MM.1S (cell line): ENCODE results near the gene NUDT1.

ENCODE experiments used
- DNase-seq: peaks from one replicate; pipeline ENCODE4 v3.0.0-alpha.2; 2015
- H2AFZ ChIP-seq: fragments of 300-600 bp; sonication (generic); 2 replicates; pipeline ENCODE4 v1.6.0; 2016; ENCODE audit warnings: antibody characterized with exemption, low read length
- H3F3A ChIP-seq: fragments of 300-600 bp; sonication (generic); 2 replicates; pipeline ENCODE4 v1.6.1; 2016; ENCODE audit warnings: mild to moderate bottlenecking, antibody characterized with exemption, low read length, moderate library complexity, mixed read lengths; ENCODE audit not compliant: insufficient read depth
- H3K27ac ChIP-seq: fragments of 300-600 bp; sonication (generic); 2 replicates; pipeline ENCODE4 v1.5.1; 2016; ENCODE audit warnings: mild to moderate bottlenecking, low read length
- H3K27me3 ChIP-seq: fragments of 300-600 bp; sonication (generic); replicated peaks from 2 replicates; pipeline ENCODE4 v1.6.0; 2016; ENCODE audit warnings: low read length; ENCODE audit not compliant: insufficient read depth
- H3K36me3 ChIP-seq: fragments of 300-600 bp; sonication (generic); replicated peaks from 2 replicates; pipeline ENCODE4 v1.6.1; 2016; ENCODE audit warnings: mild to moderate bottlenecking, low read length, mixed read lengths; ENCODE audit not compliant: insufficient read depth
- H3K4me1 ChIP-seq: fragments of 300-600 bp; sonication (generic); 2 replicates; pipeline ENCODE4 v1.6.1; 2016; ENCODE audit warnings: low read length, mixed read lengths
- H3K4me2 ChIP-seq: fragments of 300-600 bp; sonication (generic); 2 replicates; pipeline ENCODE4 v1.6.0; 2016; ENCODE audit warnings: low read depth, low read length
- H3K4me3 ChIP-seq: fragments of 300-600 bp; sonication (generic); 2 replicates; pipeline ENCODE4 v1.5.1; 2016; ENCODE audit warnings: low read length, mixed read lengths
- H3K79me2 ChIP-seq: fragments of 300-600 bp; sonication (generic); 2 replicates; pipeline ENCODE4 v1.6.1; 2016; ENCODE audit warnings: mixed run types, low read length, mixed read lengths
- H3K9ac ChIP-seq: fragments of 300-600 bp; sonication (generic); 2 replicates; pipeline ENCODE4 v1.6.1; 2016; ENCODE audit warnings: low read length, mixed read lengths
- H3K9me2 ChIP-seq: fragments of 300-600 bp; sonication (generic); replicated peaks from 2 replicates; pipeline ENCODE4 v1.6.1; 2016; ENCODE audit warnings: mild to moderate bottlenecking, low read length, mixed read lengths; ENCODE audit not compliant: insufficient read depth
- H3K9me3 ChIP-seq: fragments of 300-600 bp; sonication (generic); replicated peaks from 2 replicates; pipeline ENCODE4 v1.6.1; 2016; ENCODE audit warnings: mild to moderate bottlenecking, low read length, mixed read lengths; ENCODE audit not compliant: insufficient read depth
- H4K20me1 ChIP-seq: fragments of 300-600 bp; sonication (generic); 2 replicates; pipeline ENCODE4 v1.6.1; 2016; ENCODE audit warnings: mild to moderate bottlenecking, low read length, moderate library complexity, mixed read lengths; ENCODE audit not compliant: insufficient read depth
- EZH2 ChIP-seq: fragments of 300-600 bp; sonication (generic); optimal IDR thresholded peaks from 2 replicates; pipeline ENCODE3; 2017; ENCODE audit warnings: low read depth, mild to moderate bottlenecking, antibody characterized with exemption, low read length, mixed read lengths
- EZH2phosphoT487 ChIP-seq: fragments of 300-600 bp; sonication (generic); IDR thresholded peaks from 2 replicates; pipeline ENCODE4 v1.6.1; 2018; ENCODE audit warnings: antibody characterized with exemption, low read length
- TF ChIP-seq, protein P1 (sequence below): fragments of 300-600 bp; sonication (generic); IDR thresholded peaks from 2 replicates; pipeline ENCODE4 v1.5.1; 2016; ENCODE audit warnings: antibody characterized with exemption, low read length, mixed read lengths

Gene NUDT1

DNA sequence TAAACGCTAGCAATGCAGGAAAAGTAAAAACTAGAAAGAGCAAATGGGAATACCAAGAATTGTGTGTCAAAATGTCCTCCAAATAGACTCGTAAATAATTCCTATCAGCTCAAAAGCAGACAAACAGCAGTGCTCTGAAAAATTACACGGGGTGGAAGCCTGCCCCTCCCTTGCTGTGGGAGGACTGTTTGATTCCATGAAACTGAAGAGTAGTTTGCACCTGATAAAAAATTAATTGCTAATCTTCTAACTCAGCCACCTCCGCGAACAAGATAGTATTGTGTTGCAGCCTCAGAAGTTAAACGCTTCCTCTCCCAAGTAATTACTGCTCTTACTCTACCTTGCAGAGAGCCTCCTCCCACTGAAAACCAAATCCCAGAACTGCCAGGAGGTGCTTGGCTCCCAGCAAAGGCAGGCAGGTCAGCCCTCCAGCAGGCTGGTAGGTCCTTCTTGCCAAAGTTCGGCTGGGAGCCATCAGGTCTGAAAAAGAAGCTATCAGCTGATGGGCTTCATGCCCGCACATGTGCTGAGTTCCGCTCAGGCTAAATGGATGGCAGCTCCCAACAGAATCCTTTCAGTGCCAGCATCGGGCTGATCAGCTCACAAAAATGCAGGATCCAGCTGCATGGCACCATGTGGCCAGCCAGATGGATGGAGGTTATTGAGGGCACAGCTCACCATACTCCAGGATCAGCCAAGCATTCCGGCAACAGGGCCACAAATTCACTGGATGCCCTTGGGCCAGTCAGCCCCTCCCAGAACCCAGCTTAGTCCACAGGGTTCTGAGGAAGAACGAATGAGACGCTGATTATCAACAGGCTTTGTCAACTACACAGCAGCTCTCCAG lies 46.4 kb upstream of the NUDT1 start:
- Histone ChIP-seq H3K4me1 (no peaks in the 10 kb centered on the region), H3F3A (no peaks in the 10 kb centered on the region), H3K9me3 (no peaks in the 10 kb centered on the region), H3K9ac (no peak overlapping the region), H3K4me3 (no peak overlapping the region), H3K79me2 (no peaks in the 10 kb centered on the region), H4K20me1 (no peaks in the 10 kb centered on the region), H3K36me3 (peaks cover 5% of the 10 kb centered on the region; the same call in 1 of the 2 replicates), H3K4me2 (no peak overlapping the region), H3K9me2 (no peaks in the 10 kb centered on the region), H3K27me3 (no peaks in the 10 kb centered on the region), H2AFZ (no peak overlapping the region), H3K27ac (no peak overlapping the region)
- no peak for DNase-seq
- TF ChIP-seq EZH2phosphoT487 (no peak), EZH2 (no peak)
- TF ChIP-seq, protein P1, sequence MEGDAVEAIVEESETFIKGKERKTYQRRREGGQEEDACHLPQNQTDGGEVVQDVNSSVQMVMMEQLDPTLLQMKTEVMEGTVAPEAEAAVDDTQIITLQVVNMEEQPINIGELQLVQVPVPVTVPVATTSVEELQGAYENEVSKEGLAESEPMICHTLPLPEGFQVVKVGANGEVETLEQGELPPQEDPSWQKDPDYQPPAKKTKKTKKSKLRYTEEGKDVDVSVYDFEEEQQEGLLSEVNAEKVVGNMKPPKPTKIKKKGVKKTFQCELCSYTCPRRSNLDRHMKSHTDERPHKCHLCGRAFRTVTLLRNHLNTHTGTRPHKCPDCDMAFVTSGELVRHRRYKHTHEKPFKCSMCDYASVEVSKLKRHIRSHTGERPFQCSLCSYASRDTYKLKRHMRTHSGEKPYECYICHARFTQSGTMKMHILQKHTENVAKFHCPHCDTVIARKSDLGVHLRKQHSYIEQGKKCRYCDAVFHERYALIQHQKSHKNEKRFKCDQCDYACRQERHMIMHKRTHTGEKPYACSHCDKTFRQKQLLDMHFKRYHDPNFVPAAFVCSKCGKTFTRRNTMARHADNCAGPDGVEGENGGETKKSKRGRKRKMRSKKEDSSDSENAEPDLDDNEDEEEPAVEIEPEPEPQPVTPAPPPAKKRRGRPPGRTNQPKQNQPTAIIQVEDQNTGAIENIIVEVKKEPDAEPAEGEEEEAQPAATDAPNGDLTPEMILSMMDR = no peak

DNA sequence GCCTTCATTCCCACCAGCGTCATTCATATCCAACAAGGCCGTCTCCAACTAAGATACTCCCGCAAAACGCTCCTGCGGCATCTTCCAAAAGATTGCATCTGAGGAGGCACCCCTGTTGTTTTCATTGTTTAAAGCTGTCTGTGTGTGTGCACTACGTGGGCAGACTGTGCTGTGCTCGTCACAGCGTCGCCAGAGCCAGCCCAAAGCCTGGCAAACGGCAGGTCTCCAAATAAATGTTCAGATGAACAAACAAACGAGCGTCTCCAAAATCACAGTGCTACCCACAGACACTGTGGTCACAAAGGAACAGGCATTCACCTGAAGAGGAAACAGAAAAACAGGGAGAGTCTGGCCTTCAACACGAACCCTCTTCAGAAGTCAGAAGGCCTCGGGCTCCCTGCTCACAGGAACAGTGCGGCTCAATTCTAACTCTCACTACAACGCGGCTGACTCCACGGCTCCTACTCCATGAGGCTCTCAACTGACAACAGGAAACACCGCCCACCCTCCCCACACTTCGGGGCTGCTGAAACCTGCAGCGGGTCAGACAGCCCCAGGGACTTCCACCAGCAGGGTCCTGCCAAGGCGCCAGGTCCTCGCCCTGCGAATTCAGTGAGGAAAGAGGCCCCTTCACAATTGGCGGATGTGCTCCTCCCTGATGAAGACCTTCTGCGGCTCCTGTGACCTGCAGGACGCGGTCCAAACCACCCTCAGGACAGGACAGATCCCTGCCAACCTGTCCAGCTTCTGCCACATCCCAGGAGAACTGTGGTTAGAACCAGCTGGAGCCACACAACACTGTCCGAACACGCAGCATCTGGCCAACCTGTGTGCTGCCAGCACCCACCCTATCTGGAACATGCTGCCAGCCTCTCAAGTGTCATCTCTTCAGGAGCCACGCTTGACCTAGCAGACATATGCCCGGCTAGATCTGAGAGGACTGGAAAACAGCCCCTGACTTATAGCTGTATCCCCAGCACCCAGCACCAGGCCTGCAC lies 45.3 kb upstream of the NUDT1 start:
- Histone ChIP-seq H3K4me2 (no peak overlapping the region), H3F3A (no peaks in the 10 kb centered on the region), H3K79me2 (no peaks in the 10 kb centered on the region), H3K9ac (no peak overlapping the region), H3K4me1 (no peaks in the 10 kb centered on the region), H2AFZ (no peak overlapping the region), H3K9me3 (no peaks in the 10 kb centered on the region), H3K4me3 (no peak overlapping the region), H3K36me3 (peaks cover 5% of the 10 kb centered on the region; the same call in 1 of the 2 replicates), H3K27me3 (no peaks in the 10 kb centered on the region), H4K20me1 (no peaks in the 10 kb centered on the region), H3K27ac (no peak overlapping the region), H3K9me2 (no peaks in the 10 kb centered on the region)
- no peak for DNase-seq
- TF ChIP-seq, protein P1 = no peak
- no peak for TF ChIP-seq EZH2phosphoT487
- TF ChIP-seq EZH2 = no peak

DNA sequence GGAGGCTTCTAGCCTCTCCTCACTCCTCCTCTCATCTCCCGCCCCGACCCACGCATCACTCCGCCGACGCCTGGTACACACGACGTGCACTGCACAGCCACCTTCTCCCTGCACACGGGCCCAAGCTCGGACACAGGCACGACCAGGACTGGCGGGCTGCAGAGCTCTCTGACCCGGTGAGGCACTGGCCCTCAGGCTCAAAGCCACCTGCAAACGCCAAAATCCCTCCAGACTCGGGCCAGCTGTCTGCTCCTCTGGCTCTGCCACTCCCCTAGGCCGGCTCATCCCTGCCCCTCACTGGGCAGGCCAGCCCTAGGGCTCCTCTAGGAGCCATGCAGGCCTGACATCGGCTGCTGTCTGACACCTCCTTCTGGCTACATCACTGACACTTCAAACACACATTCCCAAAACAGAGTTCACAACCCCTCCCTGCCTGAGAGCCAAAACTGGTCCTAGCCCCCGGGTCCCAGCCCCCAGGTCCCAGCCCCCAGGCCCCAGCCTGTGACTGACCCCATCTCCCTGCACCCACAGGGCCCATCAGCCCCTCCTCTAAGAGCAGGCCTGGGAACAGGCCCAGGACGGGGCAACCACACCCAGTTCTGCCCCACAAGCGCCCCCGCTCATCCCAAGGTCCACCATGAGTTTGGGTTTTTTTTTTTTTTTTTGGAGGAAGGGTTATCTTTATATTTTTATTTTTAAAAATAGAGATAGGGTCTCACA lies 44.4 kb upstream of the NUDT1 start:
- TF ChIP-seq, protein P1 = no peak
- no peak for TF ChIP-seq EZH2phosphoT487
- no peak for TF ChIP-seq EZH2

More for the DNA sequence above, 44.4 kb upstream of the NUDT1 start:
- Histone ChIP-seq H3K9me3 (no peaks in the 10 kb centered on the region), H3K27me3 (no peaks in the 10 kb centered on the region), H3K9ac (no peak overlapping the region), H3K79me2 (no peaks in the 10 kb centered on the region), H2AFZ (no peak overlapping the region), H4K20me1 (no peaks in the 10 kb centered on the region), H3K4me1 (no peaks in the 10 kb centered on the region), H3F3A (no peaks in the 10 kb centered on the region), H3K9me2 (no peaks in the 10 kb centered on the region), H3K27ac (no peak overlapping the region), H3K4me3 (no peak overlapping the region), H3K36me3 (peaks cover 5% of the 10 kb centered on the region; the same call in 1 of the 2 replicates), H3K4me2 (no peak overlapping the region)
- no peak for DNase-seq
